COR-L47 (cell line): ENCODE measurements around the gene SPATC1L.
"Not testable (repeated sequence)": the region's sequence is repeated elsewhere in the genome, so short reads cannot be mapped to it uniquely, and the experiment has no call there.

ENCODE experiments used
- DNase-seq: peaks from one replicate; lab custom pipeline; 2025; lab: John Stamatoyannopoulos, UW

SPATC1L gene

GRCh38 chr21:46149205-46149901 is 34.9 kb downstream of the SPATC1L start:
- no peak for DNase-seq

DNA sequence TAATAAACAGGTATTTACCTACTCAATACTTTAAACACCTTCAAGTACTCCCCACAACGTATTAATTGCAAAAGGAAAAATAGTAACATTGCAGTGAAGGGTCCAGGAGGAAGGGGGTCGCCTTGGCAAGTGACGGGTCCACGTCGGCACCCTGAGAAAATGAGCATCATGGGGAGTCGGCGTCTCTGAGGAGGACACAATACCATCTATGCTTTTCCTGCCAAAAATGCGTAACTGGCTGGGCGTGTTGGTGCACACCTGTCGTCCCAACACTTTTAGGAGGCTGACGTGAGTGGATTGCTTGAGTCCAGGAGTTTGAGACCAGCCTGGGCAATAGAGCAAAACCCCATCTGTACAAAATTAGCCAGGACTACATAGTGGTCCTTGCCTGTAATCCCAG is 36.2 kb downstream of the SPATC1L start:
- no peak for DNase-seq

GRCh38 chr21:46147429-46147828 is 36.8 kb downstream of the SPATC1L start:
- DNase-seq = not testable (repeated sequence)

- no peak for DNase-seq
Measured at GRCh38 chr21:46146856-46147255, 37.4 kb downstream of the SPATC1L start.

DNA sequence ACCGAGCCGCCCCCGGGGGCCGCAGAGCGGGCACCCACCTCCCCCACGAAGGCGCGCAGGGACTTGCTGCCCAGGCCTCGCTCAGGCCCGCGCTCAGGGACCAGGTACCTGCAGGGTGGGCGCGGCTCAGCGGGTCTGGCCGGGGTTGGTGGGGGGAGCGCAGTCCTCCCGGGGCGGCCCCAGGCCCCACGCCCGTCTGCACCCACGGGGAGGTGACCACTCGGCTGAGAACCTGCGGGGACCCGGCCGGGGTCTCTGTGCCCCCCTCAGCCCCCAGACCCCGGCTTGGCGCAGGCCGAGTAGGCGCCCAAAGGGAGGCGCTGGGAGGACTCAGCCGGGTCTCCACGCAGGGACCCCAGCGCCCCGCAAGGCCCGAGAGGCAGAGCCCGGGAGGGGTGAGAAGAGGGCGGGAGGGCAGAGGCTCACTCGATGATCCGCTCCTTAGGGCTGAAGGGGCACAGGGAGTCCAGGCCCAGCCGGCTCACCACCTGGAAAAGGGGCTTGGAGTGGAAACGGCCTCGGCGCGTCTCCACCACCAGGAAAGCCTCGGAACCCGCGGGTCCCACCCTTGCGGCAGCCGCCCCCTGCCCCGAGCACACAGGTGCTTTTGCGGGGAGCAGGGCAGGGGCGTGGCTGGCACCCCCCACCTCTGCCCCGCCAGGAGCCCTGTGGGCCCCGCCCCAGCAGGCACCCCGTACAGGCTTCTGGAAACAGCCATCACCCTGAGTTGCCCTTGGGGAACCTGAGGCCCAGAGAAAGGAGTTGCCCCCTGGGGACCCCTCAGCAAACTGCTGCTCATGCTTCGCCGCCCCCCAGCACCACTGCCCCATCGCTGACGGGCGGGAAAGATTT is 38.2 kb downstream of the SPATC1L start:
- no peak for DNase-seq

- no peak for DNase-seq
Measured at GRCh38 chr21:46145159-46145839, 39.0 kb downstream of the SPATC1L start.

GRCh38 chr21:46144464-46145070 is 39.7 kb downstream of the SPATC1L start:
- DNase-seq = no peak

DNA sequence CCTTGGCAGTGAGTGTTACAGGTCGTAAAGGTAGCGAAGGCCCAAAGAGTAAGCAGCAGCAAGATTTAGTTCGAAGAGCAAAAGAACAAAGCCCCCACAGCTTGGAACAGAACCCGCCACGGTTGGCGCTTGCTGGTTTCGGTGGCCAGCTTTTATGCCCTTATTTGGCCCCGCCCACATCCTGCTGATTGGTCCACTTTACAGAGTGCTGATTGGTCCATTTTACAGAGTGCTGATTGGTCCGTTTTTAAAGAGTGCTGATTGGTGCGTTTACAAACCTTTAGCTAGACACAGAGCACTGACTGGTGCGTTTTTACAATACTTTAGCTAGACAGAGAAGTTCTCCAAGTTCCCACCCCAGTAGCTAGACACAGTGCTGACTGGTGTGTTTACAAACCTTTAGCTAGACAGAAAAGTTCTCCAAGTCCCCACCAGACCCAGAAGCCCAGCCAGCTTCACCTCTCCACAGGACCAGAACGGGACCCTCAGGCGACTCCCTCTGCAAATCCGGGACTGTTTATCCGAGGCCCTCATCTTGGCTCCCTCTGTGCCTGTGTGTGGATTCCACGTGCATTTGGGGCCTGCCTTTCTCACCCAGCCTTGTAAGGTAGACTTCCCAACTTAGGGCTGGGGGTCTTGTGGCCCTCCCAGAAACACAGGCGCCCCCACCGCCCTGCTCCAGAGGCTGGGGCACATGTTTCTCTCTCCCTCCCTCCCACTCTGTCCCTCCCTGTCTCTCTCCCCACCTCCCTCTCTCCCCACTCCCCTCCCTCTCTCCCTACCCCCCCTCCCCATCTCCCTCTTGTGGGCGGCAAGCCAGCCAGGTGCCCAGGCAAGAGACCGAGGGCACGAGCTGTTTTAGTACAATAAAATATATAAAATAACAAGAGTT is 41.4 kb downstream of the SPATC1L start:
- DNase-seq = no peak

DNA sequence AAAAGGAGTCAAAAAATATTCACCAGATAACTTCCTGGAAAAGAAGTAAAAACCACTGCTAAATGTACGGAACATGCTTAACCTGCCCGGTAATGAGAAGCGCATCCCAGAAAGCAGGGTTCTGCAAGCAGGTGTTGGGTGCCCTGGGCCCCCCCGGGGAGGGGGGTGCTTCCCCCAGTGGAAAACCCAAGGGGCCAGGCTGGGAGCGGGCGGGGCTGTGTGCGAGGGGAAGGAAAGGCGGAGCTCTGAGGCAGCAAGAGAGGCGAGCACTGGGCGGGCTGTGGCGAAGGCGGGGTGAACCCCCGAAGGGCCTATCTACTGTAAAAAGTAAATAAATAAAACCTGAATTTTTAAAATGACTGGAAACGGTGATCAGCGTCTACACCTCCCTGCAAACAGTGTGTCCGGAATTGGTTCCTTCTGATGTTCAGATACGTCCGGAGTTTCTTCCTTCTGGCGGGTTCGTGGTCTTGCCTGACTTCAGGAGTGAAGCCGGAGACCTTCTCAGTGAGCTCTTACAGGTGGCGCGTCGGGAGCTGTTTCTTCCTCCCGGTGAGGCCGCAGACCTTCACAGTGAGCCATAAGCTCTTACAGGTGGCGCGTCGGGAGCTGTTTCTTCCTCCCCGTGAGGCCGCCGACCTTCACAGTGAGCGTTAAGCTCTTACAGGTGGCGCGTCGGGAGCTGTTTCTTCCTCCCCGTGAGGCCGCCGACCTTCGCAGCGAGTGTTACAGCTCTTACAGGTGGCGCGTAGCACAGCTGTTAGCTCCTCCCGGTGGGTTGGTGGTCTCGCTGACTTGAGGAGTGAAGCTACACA is 42.3 kb downstream of the SPATC1L start:
- DNase-seq = no peak

DNA sequence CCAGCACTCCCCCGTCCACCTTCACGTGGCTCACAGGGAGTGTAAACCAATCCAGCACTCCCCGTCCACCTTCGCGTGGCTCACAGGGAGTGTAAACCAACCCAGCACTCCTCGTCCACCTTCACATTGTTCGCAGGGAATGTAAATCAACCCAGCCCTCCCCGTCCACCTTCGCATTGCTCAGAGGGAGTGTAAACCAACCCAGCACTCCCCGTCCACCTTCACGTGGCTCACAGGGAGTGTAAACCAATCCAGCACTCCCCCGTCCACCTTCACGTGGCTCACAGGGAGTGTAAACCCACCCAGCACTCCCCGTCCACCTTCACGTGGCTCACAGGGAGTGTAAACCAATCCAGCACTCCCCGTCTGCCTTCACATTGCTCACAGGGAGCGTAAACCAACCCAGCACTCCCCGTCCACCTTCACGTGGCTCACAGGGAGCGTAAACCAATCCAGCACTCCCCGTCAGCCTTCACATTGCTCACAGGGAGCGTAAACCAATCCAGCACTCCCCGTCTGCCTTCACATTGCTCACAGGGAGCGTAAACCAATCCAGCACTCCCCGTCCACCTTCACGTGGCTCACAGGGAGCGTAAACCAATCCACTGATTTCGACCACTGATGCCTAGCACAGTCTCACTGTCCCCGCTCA is 43.8 kb downstream of the SPATC1L start:
- not testable (repeated sequence) for DNase-seq

- DNase-seq = no peak
Measured at GRCh38 chr21:46139686-46140085, 44.6 kb downstream of the SPATC1L start.

DNA sequence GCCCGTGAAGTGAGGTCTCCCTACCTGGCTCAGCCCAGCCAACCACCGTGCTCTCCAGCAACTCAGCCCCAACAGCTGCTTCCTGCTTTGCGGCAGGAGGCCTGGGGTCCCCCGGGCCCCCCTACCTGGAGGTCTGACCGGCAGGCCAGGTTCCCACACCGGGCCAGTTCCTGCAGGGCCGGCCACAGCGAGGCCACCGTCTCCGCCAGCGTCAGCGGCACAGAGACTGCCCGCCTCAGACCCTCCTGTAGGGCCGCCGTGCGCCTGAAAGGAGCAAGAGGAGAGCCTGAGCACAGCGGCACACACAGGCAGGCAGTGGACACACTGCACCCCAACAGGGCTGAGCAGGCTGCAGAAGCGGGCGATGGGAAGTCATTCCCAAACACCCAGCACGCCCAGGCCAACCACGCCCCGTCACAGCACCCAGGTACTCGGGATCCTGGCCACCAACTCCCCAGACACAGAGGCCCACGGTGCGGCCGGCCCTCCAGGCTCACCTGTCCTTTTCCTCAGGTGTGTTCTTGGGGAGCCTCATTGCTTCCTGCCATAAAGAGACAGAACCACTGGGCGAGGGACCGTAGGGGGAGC is 45.8 kb downstream of the SPATC1L start:
- DNase-seq = no peak

DNA sequence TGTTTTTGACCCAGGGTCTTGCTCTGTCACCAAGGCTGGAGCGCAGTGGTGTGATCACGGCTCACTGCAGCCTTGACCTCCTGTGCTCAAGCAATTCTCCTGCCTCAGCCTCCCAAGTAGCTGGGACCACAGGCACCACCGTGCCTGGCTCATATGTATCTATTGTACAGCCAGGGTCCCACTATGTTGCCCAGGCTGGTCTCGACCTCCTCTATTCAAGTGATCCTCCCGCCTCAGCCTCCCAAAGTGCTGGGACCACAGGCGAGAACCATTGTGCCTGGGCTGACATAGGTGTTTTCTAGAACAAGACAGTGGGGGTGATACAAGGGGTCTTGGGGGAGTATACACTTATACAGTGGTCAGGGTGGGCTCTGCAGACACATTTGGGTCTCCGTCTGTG is 46.4 kb downstream of the SPATC1L start:
- DNase-seq = no peak

- DNase-seq = no peak
Measured at GRCh38 chr21:46136739-46137349, 47.4 kb downstream of the SPATC1L start.

DNA sequence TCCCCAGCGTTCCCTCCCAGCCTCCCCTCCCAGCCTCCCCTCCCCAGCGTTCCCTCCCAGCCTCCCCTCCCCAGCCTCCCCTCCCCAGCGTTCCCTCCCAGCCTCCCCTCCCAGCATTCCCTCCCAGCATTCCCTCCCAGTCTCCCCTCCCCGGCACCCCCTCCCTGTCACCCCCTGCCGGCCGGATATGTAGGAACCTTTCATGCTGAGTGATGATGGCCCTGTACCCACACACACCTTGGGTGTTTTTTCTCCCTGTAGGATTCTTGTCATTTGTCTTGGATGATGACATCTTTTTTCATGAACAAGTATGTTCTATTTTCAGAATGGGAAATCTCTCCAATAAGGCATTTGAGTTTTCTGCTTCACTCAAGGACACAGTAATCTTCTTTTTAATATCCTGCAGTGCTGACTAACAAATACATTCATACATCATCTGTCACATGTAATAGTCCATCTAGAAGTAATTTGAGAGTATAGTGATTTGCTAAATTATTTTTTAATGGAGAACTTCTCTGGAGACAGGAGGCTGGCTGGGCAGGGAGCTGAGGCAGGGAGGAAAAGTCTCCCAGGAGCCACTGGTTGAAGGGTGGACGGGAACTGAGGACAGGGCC is 48.4 kb downstream of the SPATC1L start:
- DNase-seq = no peak

DNA sequence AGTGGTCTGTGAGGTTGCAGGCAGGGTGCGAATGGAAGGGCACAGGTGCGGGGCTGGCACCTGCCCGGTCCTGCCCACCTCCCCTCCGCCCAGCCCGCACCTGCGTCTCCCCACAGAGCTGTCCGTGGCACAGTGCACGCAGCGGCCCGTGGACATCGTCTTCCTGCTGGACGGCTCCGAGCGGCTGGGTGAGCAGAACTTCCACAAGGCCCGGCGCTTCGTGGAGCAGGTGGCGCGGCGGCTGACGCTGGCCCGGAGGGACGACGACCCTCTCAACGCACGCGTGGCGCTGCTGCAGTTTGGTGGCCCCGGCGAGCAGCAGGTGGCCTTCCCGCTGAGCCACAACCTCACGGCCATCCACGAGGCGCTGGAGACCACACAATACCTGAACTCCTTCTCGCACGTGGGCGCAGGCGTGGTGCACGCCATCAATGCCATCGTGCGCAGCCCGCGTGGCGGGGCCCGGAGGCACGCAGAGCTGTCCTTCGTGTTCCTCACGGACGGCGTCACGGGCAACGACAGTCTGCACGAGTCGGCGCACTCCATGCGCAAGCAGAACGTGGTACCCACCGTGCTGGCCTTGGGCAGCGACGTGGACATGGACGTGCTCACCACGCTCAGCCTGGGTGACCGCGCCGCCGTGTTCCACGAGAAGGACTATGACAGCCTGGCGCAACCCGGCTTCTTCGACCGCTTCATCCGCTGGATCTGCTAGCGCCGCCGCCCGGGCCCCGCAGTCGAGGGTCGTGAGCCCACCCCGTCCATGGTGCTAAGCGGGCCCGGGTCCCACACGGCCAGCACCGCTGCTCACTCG is 52.2 kb downstream of the SPATC1L start:
- DNase-seq = no peak

DNA sequence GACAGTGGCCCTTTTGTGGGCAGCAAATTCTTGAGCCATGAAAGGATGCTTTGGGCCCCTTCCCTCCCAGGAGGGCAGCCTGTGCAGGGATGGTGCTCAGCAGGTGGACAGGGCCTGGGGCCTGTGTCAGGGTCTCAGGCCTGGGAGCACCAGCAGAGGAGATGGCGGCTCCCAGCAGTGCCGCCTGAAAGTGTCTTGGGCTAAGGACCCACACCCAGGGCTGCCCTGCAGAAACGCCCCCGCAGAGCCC is 52.7 kb downstream of the SPATC1L start:
- no peak for DNase-seq
